H1 (cell line): ENCODE results near the gene POLN. TPM values are rescaled to one million over a fixed set of nuclear protein-coding genes. Genes with fewer than 3 reads are reported as not detected.

Experiments used
- CTCF ChIA-PET: fragments of 300-600 bp; sonication (Branson Sonifier 250); formaldehyde crosslinking; loops from one replicate; lab custom pipeline; 2021; ENCODE audit not compliant: partially characterized antibody; lab: Charles Lee
- POLR2A ChIA-PET: fragments of 300-600 bp; sonication (Branson Sonifier 250); formaldehyde crosslinking; loops from one replicate; lab custom pipeline; 2021; ENCODE audit warnings: inconsistent platforms; ENCODE audit not compliant: partially characterized antibody; lab: Charles Lee
- DNase-seq, 2 experiments: peaks; one replicate each; pipeline versions ENCODE4 v3.0.0 to v3.0.0-alpha.2; 2010 to 2022; ENCODE audit warnings: low spot score in 2 of 2, low read depth in 1 of 2, mixed read lengths in 1 of 2
- FAIRE-seq: peaks from 2 replicates; lab custom pipeline; 2011; peaks lifted over from hg19 to GRCh38; lab: Jason Lieb, UNC
- H2AFZ ChIP-seq: 2 replicates; pipeline ENCODE4 v1.8.1; 2012; ENCODE audit warnings: low read length, inconsistent platforms
- H2AK5ac ChIP-seq: 2 replicates; pipeline ENCODE4 v1.6.1; 2013; ENCODE audit warnings: low read depth, low read length
- H2BK120ac ChIP-seq: replicated peaks from 2 replicates; pipeline ENCODE3; 2013; ENCODE audit warnings: low read depth, low read length, inconsistent platforms
- H2BK12ac ChIP-seq: 2 replicates; pipeline ENCODE4 v1.6.1; 2013; ENCODE audit warnings: low read depth, low read length
- H2BK15ac ChIP-seq: 2 replicates; pipeline ENCODE4 v1.6.1; 2013; ENCODE audit warnings: low read length
- H2BK20ac ChIP-seq: 2 replicates; pipeline ENCODE4 v1.6.1; 2013; ENCODE audit warnings: low read length
- H2BK5ac ChIP-seq: 2 replicates; pipeline ENCODE4 v1.6.1; 2013; ENCODE audit warnings: low read depth, low read length
- H3K14ac ChIP-seq: 2 replicates; pipeline ENCODE4 v1.6.1; 2013; ENCODE audit warnings: inconsistent platforms; ENCODE audit not compliant: insufficient read length
- H3K18ac ChIP-seq: 2 replicates; pipeline ENCODE4 v1.6.1; 2013; ENCODE audit warnings: low read length; ENCODE audit errors: extremely low read depth
- H3K23ac ChIP-seq: 2 replicates; pipeline ENCODE4 v1.6.1; 2013; ENCODE audit warnings: inconsistent platforms; ENCODE audit not compliant: insufficient read length
- H3K23me2 ChIP-seq: 2 replicates; pipeline ENCODE4 v1.6.1; 2013; ENCODE audit warnings: low read depth, low read length
- H3K27ac ChIP-seq: 2 replicates; pipeline ENCODE4 v1.6.1; 2011; ENCODE audit warnings: low read depth, low read length, inconsistent platforms
- H3K27me3 ChIP-seq, 4 experiments: replicated peaks in 1 of 4; 1 replicate in 1 of 4; 2 replicates in 3 of 4; pipeline versions ENCODE4 v1.6.1 to v1.8.1; 2011 to 2013; ENCODE audit warnings: low read length in 3 of 4, mild to moderate bottlenecking in 3 of 4, inconsistent platforms in 2 of 4, mixed read lengths in 2 of 4, moderate library complexity in 1 of 4; ENCODE audit not compliant: control insufficient read depth in 3 of 4, insufficient read depth in 3 of 4; ENCODE audit errors: extremely low read depth in 1 of 4
- H3K36me3 ChIP-seq, 4 experiments: 2 replicates each; pipeline versions ENCODE4 v1.6.1 to v1.8.1; 2011 to 2013; ENCODE audit warnings: mild to moderate bottlenecking in 4 of 4, low read length in 3 of 4, moderate library complexity in 2 of 4, control low read depth in 1 of 4, inconsistent platforms in 1 of 4; ENCODE audit not compliant: insufficient read depth in 4 of 4, control insufficient read depth in 2 of 4
- H3K4ac ChIP-seq: replicated peaks from 2 replicates; pipeline ENCODE3; 2013; ENCODE audit warnings: low read length, low read depth, mixed read lengths, inconsistent platforms; ENCODE audit not compliant: insufficient read length
- H3K4me1 ChIP-seq, 4 experiments: replicated peaks in 1 of 4; 1 replicate in 1 of 4; 2 replicates in 3 of 4; pipeline versions ENCODE4 v1.6.1 to v1.8.1; 2011 to 2013; ENCODE audit warnings: low read length in 3 of 4, inconsistent platforms in 2 of 4, mixed read lengths in 1 of 4; ENCODE audit not compliant: insufficient read depth in 4 of 4, control insufficient read depth in 3 of 4
- H3K4me2 ChIP-seq, 2 experiments: 2 replicates each; pipeline versions ENCODE4 v1.6.1 to v1.8.1; 2011 to 2013; ENCODE audit warnings: low read depth in 2 of 2, low read length in 2 of 2, control low read depth in 1 of 2, inconsistent platforms in 1 of 2, mild to moderate bottlenecking in 1 of 2; ENCODE audit not compliant: insufficient read depth in 1 of 2
- H3K4me3 ChIP-seq, 4 experiments: fragments of 200-600, 300-600 bp in 1 of 4; sonication (generic), shearing (Covaris generic), sonication (Bioruptor Twin) in 1 of 4; 2 replicates each; pipeline versions ENCODE4 v1.5.1 to v1.8.1; 2011 to 2016; ENCODE audit warnings: low read length in 4 of 4, low read depth in 3 of 4, control low read depth in 2 of 4, inconsistent platforms in 2 of 4, mild to moderate bottlenecking in 2 of 4, mixed read lengths in 1 of 4, moderate library complexity in 1 of 4; ENCODE audit not compliant: insufficient read depth in 2 of 4; ENCODE audit errors: extremely low read depth in 1 of 4
- H3K56ac ChIP-seq: replicated peaks from 2 replicates; pipeline ENCODE3; 2013; ENCODE audit warnings: low read depth, mild to moderate bottlenecking, mixed read lengths, low read length, inconsistent platforms; ENCODE audit not compliant: insufficient read length
- H3K79me1 ChIP-seq: 2 replicates; pipeline ENCODE4 v1.6.1; 2013; ENCODE audit warnings: low read depth, low read length, control low read depth
- H3K79me2 ChIP-seq, 2 experiments: 2 replicates each; pipeline versions ENCODE4 v1.6.1 to v1.8.1; 2012 to 2013; ENCODE audit warnings: low read length in 2 of 2, mild to moderate bottlenecking in 2 of 2, inconsistent platforms in 1 of 2; ENCODE audit not compliant: insufficient read depth in 2 of 2, control insufficient read depth in 1 of 2
- H3K9ac ChIP-seq, 4 experiments: replicated peaks in 1 of 4; 1 replicate in 1 of 4; 2 replicates in 3 of 4; pipeline versions ENCODE4 v1.6.1 to v1.8.1; 2011 to 2013; ENCODE audit warnings: low read depth in 3 of 4, low read length in 3 of 4, control low read depth in 2 of 4, mild to moderate bottlenecking in 2 of 4, moderate library complexity in 2 of 4, inconsistent platforms in 1 of 4; ENCODE audit errors: extremely low read depth in 1 of 4
- H3K9me3 ChIP-seq, 2 experiments: 2 replicates each; pipeline versions ENCODE4 v1.6.1 to v1.8.1; 2012 to 2013; ENCODE audit warnings: mild to moderate bottlenecking in 2 of 2, moderate library complexity in 2 of 2, control low read depth in 1 of 2, inconsistent platforms in 1 of 2, low read depth in 1 of 2, low read length in 1 of 2, mixed read lengths in 1 of 2; ENCODE audit not compliant: insufficient read depth in 2 of 2
- H4K20me1 ChIP-seq, 2 experiments: replicated peaks in 1 of 2; 2 replicates each; pipeline versions ENCODE3 to v1.8.1; 2011 to 2013; ENCODE audit warnings: inconsistent platforms in 2 of 2, low read length in 2 of 2, mild to moderate bottlenecking in 1 of 2; ENCODE audit not compliant: insufficient read depth in 2 of 2, control insufficient read depth in 1 of 2
- H4K5ac ChIP-seq: 2 replicates; pipeline ENCODE4 v1.6.1; 2013; ENCODE audit warnings: low read length, low read depth, mixed read lengths, inconsistent platforms; ENCODE audit not compliant: insufficient read length
- H4K8ac ChIP-seq: 2 replicates; pipeline ENCODE4 v1.8.0; 2013; ENCODE audit warnings: mild to moderate bottlenecking, moderate library complexity, low read length, inconsistent platforms; ENCODE audit not compliant: insufficient read depth; ENCODE audit errors: extremely low read depth
- H4K91ac ChIP-seq: replicated peaks from 2 replicates; pipeline ENCODE3; 2013; ENCODE audit warnings: low read length, mixed read lengths, inconsistent platforms; ENCODE audit not compliant: insufficient read length
- ASH2L ChIP-seq: fragments of 200-600, 300-600 bp; sonication (generic); IDR thresholded peaks from one replicate; pipeline ENCODE4 v1.7.1; 2017; ENCODE audit warnings: low read length
- CEBPB ChIP-seq: IDR thresholded peaks from 2 replicates; pipeline ENCODE4 v1.6.1; 2012; ENCODE audit warnings: low read depth, low read length
- CREB1 ChIP-seq: IDR thresholded peaks from 2 replicates; pipeline ENCODE4 v1.6.1; 2012; ENCODE audit warnings: inconsistent platforms
- E2F6 ChIP-seq: IDR thresholded peaks from 2 replicates; pipeline ENCODE4 v1.6.1; 2012; ENCODE audit warnings: inconsistent platforms
- EGR1 ChIP-seq: IDR thresholded peaks from 2 replicates; pipeline ENCODE4 v1.6.1; 2011; ENCODE audit warnings: low read depth, low read length, borderline replicate concordance
- EZH2 ChIP-seq: fragments of 200-600 bp; sonication (generic); IDR thresholded peaks from 2 replicates; pipeline ENCODE4 v1.7.1; 2012; ENCODE audit warnings: low read depth, mild to moderate bottlenecking, moderate library complexity, low read length, inconsistent platforms; ENCODE audit not compliant: severe bottlenecking
- HDAC6 ChIP-seq: IDR thresholded peaks from one replicate; pipeline ENCODE4 v1.7.1; 2012; ENCODE audit warnings: low read depth, mild to moderate bottlenecking, inconsistent platforms, low read length, moderate library complexity
- JUND ChIP-seq: IDR thresholded peaks from 2 replicates; pipeline ENCODE4 v1.6.1; 2011; ENCODE audit warnings: mild to moderate bottlenecking, improper control_type of control experiment, low read length
- KDM4A ChIP-seq: IDR thresholded peaks from one replicate; pipeline ENCODE4 v1.7.1; 2012; ENCODE audit warnings: low read depth, mild to moderate bottlenecking, moderate library complexity, low read length, inconsistent platforms; ENCODE audit not compliant: severe bottlenecking
- NRF1 ChIP-seq: IDR thresholded peaks from 2 replicates; pipeline ENCODE4 v1.6.1; 2011; ENCODE audit warnings: mild to moderate bottlenecking, low read depth, low read length, improper control_type of control experiment
- RNF2 ChIP-seq: fragments of 200-900, 300-1000 bp; sonication (generic); IDR thresholded peaks from 2 replicates; pipeline ENCODE4 v1.7.1; 2016; ENCODE audit warnings: borderline replicate concordance, low read depth, mild to moderate bottlenecking, antibody characterized with exemption, low read length; ENCODE audit not compliant: poor library complexity, severe bottlenecking; ENCODE audit errors: missing control alignments
- TBP ChIP-seq: IDR thresholded peaks from 2 replicates; pipeline ENCODE4 v1.6.1; 2011; ENCODE audit warnings: low read depth, low read length, improper control_type of control experiment
- TEAD4 ChIP-seq: IDR thresholded peaks from 2 replicates; pipeline ENCODE4 v1.6.1; 2012; ENCODE audit warnings: low read depth, low read length, inconsistent platforms, mixed read lengths
- YY1 ChIP-seq: IDR thresholded peaks from 2 replicates; pipeline ENCODE4 v1.6.1; 2011; ENCODE audit warnings: low read depth, mild to moderate bottlenecking, low read length
- ZNF274 ChIP-seq: IDR thresholded peaks from 2 replicates; pipeline ENCODE4 v1.7.0; 2012; ENCODE audit warnings: low read length, borderline replicate concordance; ENCODE audit errors: extremely low read depth
- WGBS, 2 experiments: shearing (Covaris generic) in 1 of 2; methylation state at CpG; one replicate each; pipeline versions ENCODE4 v1.1.6 to v1.1.7; 2013 to 2015; ENCODE audit warnings: low lambda C conversion rate in 2 of 2, mixed read lengths in 2 of 2, inconsistent platforms in 1 of 2, low coverage in 1 of 2, missing lambda C conversion rate in 1 of 2; ENCODE audit not compliant: insufficient replicate concordance in 2 of 2, insufficient coverage in 1 of 2, insufficient read length in 1 of 2; ENCODE audit errors: extremely low coverage in 1 of 2, missing lambda C conversion rate in 1 of 2; 5-methylcytosine and 5-hydroxymethylcytosine counted together
- polyA plus RNA-seq, 7 experiments: library from polyadenylated mRNA; depleted of rRNA in 3 of 7; stranded (reverse) in 5 of 7; unstranded in 2 of 7; fragments of >200 nt in 5 of 7; fragments of 200-250 nt in 2 of 7; gene quantifications; 1 replicate in 5 of 7; 2 replicates in 1 of 7; 4 replicates in 1 of 7; pipeline versions ENCODE4 v1.2.1 to v1.2.3, GENCODE V29; 2011 to 2013; ENCODE audit warnings: missing spikeins in 2 of 7, mixed read lengths in 2 of 7
- total RNA-seq: library from RNA; stranded (reverse); fragmentation: NEBNext Ultra II Directional; extraction: Animal tissue kit (Norgen Biotek cat#: 25700); gene quantifications from 2 replicates; pipeline ENCODE4 v1.2.1, GENCODE V29; 2021

The POLN gene
- total and polyA plus RNA-seq, 2 of the 8 experiments (the other 6 are each of a cell fraction or from before 2014, with no cell fraction given), result 0.98 to 1.5 TPM

GRCh38 chr4:2283199-2283711, 41.3 kb upstream of the POLN start:
- Histone ChIP-seq H3K4me2 (no peak overlapping the region), H3K56ac (peak overlapping the region; percentile 86), H3K27me3 (no peaks in the 10 kb centered on the region), H2BK120ac (no peak overlapping the region), H3K27ac (no peak overlapping the region), H4K91ac (no peak overlapping the region), H3K79me2 (no peaks in the 10 kb centered on the region), H2BK15ac (no peak overlapping the region), H4K5ac (no peak overlapping the region), H3K14ac (no peak overlapping the region), H3K4me1 (peaks cover 0 to 5% (median 0%) of the 10 kb centered on the region in 4 experiments; a peak in 2 of 7 replicates), H2BK20ac (no peak overlapping the region), H3K4me3 (no peak overlapping the region), H3K79me1 (no peaks in the 10 kb centered on the region), H3K36me3 (no peaks in the 10 kb centered on the region), H4K8ac (no peak overlapping the region), H2BK5ac (no peak overlapping the region), H3K23me2 (peaks cover 7% of the 10 kb centered on the region; the same call in 1 of the 2 replicates), H3K9ac (no peak overlapping the region), H2AK5ac (no peak overlapping the region), H3K4ac (no peak overlapping the region), H3K18ac (no peak overlapping the region), H3K9me3 (no peaks in the 10 kb centered on the region), H3K23ac (no peak overlapping the region), H2AFZ (no peak overlapping the region), H4K20me1 (peaks cover 0 to 6% of the 10 kb centered on the region in 2 experiments), H2BK12ac (no peak overlapping the region)
- POLR2A ChIA-PET, result no interaction called here
- 84 to 100% methylated on average over 1 to 3 of the region's 3 CpGs for WGBS, 2 experiments
- no peak for DNase-seq
- CTCF ChIA-PET, result no interaction called here
- FAIRE-seq, result no peak
- TF ChIP-seq TEAD4, result no peak
- no peak for TF ChIP-seq NRF1
- no peak for TF ChIP-seq JUND
- TF ChIP-seq HDAC6, result no peak
- no peak for TF ChIP-seq ASH2L
- no peak for TF ChIP-seq CEBPB
- TF ChIP-seq CREB1, result no peak
- TF ChIP-seq EZH2, result no peak
- no peak for TF ChIP-seq EGR1
- TF ChIP-seq TBP, result no peak
- TF ChIP-seq KDM4A, result no peak
- no peak for TF ChIP-seq RNF2
- no peak for TF ChIP-seq ZNF274
- no peak for TF ChIP-seq E2F6
- TF ChIP-seq YY1, result no peak
